Esophagus mucosa (tissue), 1 donor: Measurements from ENCODE around the gene SDC4. TPM values are rescaled to one million over a fixed set of nuclear protein-coding genes. Genes with fewer than 3 reads are reported as not detected.

ENCODE experiments used
- ATAC-seq: fragments of 200-7000 bp; cut with Tn5 transposase; one replicate; pipeline ENCODE4 v1.9.1; 2020
- total RNA-seq: library from RNA; stranded (reverse); gene quantifications from one replicate; pipeline ENCODE4 v1.2.4, GENCODE V29; 2023
- donor health status: DM: yes; HTN: yes; CAD: no.

SDC4 gene
- total RNA-seq, 1 donor from 2014 or later = 99.1 TPM

GRCh38 chr20:45343532-45344167 is 4.6 kb downstream of the SDC4 start:
- no peak for ATAC-seq

DNA sequence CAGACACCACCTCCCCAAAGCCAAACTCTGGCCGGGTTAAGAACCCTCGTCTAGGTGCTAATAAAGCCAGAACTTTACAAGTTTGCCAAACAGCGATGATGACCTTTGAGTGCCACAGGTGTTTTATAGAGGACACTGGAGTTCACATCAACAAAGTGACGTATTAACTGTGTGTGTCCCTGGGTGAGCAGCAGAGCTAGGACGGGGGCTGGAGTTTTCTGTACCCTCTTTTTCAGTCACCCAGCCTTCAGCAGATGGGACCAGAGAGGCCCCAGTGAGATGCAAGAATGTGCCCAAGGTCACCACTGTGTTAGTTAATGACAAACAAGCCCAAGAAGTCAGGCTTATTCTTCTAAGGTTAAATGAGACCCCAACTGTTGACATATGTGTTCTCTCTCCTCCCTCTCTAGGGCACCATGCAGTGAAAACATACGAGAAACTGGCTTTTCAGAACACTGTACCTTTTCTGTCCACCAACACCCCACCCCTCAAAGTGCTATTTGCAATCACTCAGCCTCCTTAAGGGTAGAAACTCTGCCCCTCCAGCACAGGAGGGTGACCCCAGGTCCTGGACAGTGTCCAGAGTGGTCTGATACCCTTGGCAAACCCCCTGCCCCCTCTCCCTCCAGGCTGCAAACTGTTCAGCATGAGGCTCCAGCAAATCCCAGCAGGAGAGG is 5.2 kb downstream of the SDC4 start:
- ATAC-seq = no peak

DNA sequence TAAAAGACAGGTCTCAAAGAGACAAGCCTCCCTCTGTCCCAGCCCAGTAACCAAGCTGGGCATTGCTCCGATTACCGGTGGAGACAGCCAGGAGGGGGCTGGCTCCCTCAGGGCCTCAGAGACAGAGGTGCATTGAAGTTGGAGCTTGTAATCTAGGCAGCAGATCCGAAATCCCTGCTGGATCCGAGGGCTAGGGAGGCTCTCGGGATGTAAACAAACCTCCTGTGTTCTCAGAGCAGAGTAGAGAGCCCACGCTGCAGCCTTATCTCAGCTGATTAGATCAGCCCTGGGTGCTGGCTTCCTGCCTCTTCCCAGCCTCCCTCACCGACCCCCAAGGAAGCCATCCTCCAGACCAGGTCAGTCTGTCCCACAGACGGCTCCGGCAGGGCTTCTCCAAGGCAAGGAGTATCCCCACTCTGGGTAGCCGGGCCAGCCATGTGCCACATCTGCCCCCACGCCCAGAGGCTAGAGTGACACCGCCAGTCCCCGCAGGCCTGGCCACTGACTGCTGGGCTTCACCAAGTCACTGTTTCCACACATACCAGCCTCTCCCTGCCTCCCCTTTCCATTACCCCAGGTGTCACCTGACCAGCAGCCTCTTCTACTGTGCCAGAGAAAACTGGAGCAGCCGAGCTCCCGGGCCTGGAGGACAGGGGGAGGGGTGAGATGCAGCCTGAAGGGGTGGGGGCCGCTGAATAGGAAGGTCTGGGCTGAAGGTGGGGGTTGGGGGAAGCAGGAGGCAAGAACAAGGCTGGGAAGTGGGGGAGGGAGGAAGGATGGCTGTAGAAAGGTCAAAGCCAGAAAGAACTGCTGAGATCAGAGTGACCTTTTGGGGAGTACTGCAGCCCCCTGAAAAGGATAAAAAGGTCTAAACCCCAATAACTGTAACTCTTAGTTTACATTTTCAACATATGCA is 6.0 kb downstream of the SDC4 start:
- ATAC-seq = peak; percentile 10

DNA sequence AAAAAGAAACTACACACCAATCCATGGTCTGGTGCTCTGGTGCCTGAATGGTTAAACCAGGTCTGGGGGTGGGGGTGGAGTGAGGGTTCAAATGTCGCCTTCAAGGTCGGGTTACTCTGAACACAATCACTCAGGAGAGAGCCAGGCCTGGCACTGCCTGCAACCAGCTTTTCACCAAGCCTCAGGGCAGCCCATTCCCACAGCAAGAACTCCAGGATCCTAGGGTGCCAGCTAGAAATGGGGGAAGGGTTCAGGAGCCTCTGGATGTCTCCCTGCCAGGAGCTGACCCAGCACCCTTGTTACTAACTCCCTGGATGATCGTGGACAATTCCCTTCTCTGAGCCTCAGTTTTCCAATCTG is 6.7 kb downstream of the SDC4 start:
- no peak for ATAC-seq

DNA sequence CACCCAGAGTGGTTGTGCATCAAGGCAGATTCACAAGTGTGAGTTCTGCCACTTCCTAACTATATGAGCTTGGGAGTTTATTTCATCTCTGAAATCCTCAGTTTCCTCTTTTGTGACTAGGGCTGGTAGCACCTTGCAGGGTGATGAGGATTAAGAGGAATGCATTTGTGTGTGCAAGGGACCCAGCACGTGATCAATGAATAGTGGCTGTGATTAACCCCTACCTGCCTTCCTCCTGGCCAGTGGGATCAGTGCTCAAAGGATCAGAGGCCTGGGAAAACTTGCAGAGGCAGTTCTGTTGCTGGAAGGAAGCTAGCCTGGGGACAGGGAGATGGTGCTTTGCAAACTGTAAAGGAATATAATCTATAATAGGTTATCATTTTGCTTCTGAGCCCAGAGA is 7.3 kb downstream of the SDC4 start:
- ATAC-seq = no peak

DNA sequence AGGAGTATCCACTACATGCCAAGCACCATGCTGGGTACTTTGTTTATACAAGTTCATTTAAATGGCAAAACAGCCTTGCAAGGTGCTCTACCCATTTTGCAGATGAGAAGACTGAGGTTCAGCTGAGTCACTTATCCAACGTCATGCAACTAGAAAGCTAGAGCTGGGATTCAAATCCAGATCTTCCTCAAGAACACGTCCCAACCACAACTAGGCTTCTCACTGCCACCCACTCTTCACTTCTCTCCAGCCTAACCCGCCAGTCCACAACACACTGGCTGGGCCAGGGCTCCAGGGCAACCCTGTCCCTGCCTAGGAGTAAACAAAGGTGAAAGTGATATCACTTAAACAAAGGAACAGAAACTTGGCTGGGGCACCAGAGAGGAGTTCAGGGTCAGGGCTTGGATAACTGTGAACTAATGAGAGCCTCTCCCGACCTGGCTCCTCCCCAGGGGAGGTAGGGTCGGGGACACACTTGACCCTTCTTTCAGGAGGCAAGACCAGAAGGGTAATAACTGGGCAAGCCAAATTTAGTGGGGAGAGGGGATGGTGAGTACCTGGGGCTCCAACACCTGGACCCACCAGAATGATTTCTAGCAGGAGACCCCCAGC is 7.9 kb downstream of the SDC4 start:
- peak; percentile 49 for ATAC-seq

GRCh38 chr20:45339799-45340198 is 8.4 kb downstream of the SDC4 start:
- no peak for ATAC-seq

DNA sequence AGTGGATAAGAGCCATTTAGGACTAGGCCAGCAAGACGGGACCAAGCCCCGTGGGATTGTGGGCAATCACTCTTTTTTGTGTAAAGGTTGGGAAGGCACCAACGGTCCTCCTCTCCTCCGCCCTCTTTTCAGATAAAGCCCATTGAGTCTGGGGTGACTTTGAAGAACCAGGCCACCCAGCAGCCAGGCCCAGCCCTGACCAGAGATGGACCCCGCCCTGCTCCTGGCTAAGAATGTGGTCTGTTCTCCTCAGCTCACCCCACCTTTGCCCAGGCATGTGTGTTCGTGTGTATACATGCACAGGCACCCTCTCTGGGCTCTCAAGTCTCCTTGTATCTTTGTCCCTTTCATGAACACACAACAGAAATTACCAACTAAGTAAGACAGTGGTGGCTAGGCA is 9.1 kb downstream of the SDC4 start:
- ATAC-seq = peak; percentile 68

DNA sequence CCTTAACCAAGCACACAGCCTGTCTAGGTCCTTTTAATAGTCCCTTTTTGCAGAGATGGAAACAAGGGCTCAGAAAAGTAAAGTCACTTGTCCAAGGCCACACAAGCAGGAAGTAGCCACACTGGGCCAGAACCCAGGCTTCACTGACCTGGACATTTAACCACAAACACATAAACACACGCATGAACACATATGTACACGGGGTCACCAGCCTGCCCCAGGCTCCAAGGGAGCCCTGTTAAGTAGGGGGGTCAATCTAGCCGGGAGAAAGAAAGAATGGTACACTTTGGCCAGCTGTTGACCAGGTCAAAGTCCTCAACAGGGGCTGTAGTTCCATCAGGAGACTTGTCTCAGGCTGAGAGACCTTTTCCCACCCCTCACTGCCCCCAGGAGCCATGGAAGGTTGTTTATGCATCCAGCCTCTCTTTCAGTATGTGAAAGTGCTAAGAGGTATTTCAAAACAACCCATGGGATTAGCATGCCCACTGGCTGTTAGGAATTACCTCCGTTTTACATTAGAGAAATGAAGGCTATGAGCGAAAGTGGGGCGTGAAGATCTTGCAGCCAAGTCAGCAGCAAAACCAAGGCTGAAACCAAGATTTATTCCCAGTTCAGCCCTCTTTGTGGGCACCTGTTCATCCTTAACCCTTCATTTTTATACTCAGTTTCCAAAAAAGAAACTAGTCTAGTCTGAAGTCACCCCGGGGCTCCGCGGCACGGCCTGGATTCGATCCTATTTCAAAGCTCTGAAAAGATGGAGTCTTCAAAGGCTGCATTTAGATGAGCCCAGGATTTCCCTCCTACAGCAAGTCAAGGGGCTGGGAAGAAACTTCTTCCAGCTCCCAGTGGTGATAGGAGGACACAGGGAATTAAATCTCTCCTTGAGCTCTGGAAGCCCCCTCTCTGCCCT is 9.8 kb downstream of the SDC4 start:
- ATAC-seq = no peak

DNA sequence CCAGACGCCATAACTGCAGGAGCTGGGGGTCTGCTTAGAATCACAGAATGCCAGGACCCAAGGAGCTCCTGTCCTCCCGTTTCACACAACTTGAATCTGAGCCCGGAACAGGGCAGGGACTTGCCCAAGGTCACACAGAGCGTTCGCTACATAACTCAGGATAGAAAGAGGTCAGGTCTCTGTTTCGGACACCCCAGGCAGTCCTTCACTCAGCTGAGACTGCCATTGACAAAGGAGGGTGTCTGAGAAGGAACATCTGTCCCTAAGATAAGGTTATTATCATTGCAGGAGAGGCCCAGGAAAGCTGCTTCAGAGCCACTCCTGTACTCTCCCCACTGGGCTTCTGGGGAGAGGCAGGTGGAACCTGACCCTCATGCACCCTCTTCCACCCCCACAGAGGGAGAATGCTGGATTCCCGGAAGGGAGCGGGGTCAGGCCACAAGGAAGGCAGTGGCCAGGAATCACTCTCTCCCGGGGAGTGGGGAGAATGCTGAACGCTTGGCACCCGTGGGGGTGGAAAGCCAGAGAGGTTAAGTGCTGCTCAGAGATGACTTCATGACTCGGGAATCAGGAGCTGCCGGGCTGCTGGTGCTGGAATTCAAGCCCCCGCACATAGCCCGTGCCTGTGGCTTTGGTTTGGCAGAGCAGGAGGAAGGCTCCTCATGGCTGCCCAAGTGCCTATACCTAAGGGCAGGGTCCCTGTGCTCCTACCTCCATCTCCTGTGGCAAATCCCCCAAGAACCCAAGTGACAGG is 10.7 kb downstream of the SDC4 start:
- no peak for ATAC-seq

DNA sequence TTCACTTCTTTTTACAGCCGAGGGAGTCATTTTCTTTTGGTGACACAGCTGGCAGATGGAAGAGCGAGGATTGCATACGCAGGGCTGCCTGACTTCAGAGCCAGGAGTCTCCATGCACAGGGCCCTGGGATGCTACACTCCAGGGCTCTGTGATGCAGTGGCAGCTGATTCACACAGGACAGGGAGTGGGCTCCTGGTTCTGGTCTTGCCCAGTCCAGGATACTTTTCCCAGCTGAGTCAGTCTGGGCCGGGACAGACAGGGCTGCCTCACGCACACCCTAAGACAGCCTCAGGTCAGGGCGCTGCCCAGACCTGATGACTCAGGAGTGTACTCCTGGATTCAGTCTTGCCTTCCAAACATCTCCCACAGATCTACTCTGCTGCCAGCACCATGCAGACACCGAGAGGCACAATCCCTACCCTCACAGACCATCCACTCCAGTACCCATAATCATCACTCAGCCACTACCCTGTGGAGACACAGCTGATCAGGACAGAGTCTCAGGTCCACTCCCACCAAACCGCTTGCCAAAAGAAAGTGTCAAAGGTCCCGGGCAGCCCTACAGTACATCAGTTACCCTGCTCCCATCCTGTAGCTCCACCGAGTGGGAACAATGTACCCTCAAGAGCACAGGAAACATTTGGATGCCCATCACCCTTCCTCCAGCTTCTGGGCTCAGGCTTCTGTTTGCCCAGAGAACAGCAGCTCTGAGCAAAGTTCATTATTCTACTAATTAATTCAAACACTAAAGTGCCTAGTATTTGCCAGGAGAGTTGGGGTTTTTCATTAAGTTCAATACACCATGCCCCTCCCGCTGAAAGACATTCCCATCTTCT is 11.5 kb downstream of the SDC4 start:
- peak; percentile 89 for ATAC-seq

DNA sequence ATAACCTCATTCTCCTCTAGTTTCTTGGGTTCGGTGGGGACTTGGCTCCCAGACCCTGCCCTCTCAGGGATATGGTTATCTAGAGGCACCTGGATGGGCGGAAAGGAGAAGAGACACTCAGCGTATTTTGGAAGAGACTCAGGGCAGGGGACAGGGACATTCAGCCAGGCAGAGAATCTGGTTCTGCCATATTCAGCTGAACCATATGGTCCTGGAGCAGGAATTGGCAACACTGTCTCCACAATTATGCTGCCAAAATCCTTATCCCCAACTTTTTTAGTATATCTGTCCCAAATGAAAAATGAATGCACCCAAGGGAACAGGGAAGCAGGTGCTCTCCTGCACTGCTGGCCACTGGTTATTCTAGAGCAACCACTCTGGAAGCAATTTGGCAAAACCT is 17.7 kb downstream of the SDC4 start:
- ATAC-seq = no peak

DNA sequence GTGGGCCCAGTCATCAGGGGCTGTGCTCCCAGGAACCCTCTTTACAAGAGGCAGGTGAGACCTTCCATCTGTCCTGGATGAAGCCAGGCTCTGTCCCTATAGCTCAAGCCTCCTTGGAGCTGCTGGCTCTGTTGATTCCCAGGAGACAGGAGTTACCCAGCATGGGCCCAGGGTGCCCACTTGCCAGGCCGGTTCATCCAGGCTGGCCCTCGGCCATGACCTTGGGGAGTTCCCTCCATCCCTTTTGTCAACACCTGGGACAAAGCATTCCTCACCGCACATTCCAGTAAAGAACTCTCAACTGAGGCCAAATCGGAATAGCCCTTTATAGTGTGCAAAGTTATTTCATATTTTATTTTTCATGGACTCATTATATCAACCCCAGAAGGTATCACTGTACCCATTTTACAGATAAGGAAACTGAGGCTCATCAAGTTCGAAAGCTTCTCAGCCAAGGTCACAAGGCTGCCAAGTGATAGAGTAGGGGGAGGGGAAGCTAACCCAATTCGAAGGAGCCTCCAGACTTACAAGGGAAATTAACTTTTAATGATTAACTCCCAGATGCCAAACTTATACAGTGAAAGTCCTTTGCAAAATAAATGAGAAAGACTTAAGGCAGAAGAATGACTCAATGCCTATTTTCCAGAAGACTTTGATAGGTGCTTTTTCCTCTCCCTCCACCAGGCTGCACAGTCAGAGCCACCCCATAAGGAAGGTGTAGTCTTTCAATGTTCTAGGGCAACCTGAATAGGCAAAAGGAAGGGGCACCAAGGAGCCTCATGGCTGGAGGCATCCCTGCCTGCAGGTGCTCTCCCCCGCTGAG is 18.5 kb downstream of the SDC4 start:
- ATAC-seq = peak; percentile 35

DNA sequence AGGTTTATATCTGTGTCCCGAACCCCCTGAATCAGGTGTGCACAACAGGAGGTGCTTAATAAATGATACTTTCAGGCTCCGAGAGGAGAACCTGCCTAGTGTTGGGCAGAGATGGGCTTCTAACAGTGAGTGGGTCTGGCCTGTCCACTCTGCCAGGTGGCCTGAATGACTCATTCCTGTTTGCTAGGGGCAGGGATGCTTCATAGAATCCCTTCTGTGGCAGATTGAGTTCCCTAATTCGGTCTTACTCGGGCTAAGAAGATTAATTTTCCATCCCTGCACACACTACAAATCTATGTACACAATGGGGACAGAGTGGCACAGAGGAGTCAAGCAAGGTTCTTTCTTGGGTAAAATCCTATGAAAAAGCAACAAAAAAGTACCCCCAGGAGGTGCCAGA is 19.8 kb downstream of the SDC4 start:
- no peak for ATAC-seq

- no peak for ATAC-seq
Measured at GRCh38 chr20:45325371-45325770, 22.9 kb downstream of the SDC4 start.

DNA sequence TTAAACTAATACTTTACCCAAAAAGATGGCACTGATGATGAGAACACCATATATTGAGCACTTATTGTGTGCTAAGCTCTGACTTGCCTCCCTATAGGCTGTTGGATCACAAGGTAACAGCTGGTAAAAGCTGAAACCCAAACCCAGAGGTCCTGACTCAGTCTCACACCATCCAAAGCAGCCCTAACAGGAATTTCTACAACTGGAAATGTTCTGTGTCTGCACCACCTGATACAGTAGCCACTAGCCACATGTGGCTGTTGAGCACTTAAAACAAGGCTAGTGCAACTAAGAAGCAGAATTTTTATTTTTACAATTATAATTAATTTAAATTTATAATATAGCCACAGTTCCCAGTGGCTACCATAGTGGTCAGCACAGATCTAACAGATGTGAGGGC is 24.5 kb downstream of the SDC4 start:
- ATAC-seq = peak; percentile 74

DNA sequence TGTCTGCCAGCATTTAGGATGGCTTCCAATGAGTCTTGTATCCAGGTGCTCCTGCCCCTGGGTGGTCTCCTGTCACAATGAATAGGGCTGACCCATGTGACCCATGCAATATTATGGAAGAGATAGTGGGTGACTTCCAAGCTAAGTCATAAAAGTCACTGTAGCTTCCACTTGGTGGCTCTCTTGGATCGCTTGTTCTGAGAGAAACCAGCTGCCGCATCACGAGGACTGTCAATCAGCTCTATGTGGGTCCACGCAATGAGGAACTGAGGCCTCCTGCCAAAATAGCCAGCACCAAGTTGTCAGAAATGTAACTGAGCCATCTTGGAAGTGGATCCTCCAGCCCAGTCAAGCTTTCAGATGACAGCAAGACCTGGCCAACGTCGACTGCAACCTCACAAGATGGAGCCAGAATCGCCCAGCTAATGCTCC is 25.3 kb downstream of the SDC4 start:
- peak; percentile 42 for ATAC-seq

DNA sequence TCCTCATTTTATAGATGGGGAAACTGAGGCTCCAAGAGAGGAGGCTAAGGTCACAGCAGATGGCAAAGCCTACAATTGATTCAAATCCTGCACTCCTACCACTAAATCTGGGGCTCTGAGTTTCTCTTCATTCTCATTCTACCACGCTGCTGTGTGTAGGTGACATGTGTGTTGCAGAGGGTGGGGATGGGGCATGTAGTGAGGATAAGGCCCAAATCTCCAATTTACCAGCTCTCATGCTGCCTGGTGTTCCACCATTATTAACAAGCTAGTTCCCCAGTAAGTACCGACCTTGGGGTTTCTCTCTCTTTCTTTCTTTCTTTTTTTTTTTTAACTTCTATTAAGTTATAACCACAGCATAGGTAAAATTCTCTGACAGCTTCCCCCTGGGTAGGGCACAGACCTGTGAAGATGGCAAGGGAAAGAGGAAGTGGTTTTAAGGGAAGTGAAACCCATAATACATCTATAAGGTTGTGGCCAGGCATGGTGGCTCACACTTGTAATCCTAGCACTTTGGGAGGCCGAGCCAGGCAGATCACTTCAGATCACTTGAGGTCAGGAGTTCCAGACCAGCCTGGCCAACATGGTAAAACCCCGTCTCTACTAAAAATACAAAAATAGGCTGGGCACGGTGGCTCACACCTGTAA is 27.2 kb downstream of the SDC4 start:
- ATAC-seq = peak; percentile 24

GRCh38 chr20:45318948-45319347 is 29.3 kb downstream of the SDC4 start:
- no peak for ATAC-seq
